Activated CD8-positive, alpha-beta T cell treated with anti-CD3 and anti-CD28 coated beads, Interleukin-2, amount 10 ng/mL, durations not matched to agents 7 days and 5 days (primary cell): ENCODE data around the gene UBE2N. TPM values are rescaled to one million over a fixed set of nuclear protein-coding genes. Genes with fewer than 3 reads are reported as not detected.
A peak's percentile ranks its signal among the peaks of the same experiment; 100 is the strongest.
"Not testable (repeated sequence)": the region's sequence is repeated elsewhere in the genome, so short reads cannot be mapped to it uniquely, and the experiment has no call there.

Source experiments
- ATAC-seq: fragments of 150-1000 bp; cut with Tn5 transposase; one replicate; pipeline ENCODE4 v1.10.0; 2021; ENCODE audit warnings: moderate library complexity
- CTCF ChIA-PET: fragments of 350-600 bp; sonication (Branson Sonifier 250); formaldehyde crosslinking; loops from one replicate; lab custom pipeline; 2021; ENCODE audit warnings: antibody characterized with exemption; lab: Charles Lee
- POLR2A ChIA-PET: fragments of 350-600 bp; sonication (Branson Sonifier 250); formaldehyde crosslinking; loops from one replicate; lab custom pipeline; 2021; ENCODE audit warnings: antibody characterized with exemption; lab: Charles Lee
- DNase-seq: peaks from one replicate; pipeline ENCODE4 v3.0.0-alpha.2; 2020
- H3K27ac Mint-ChIP-seq: one replicate; pipeline ENCODE4 v1.8.0; 2021; ENCODE audit warnings: mild to moderate bottlenecking, mixed read lengths
- H3K27me3 Mint-ChIP-seq: one replicate; pipeline ENCODE4 v1.8.0; 2021; ENCODE audit warnings: low read depth, mixed read lengths
- H3K36me3 Mint-ChIP-seq: one replicate; pipeline ENCODE4 v1.8.0; 2021; ENCODE audit warnings: low read depth, mixed read lengths
- H3K4me1 Mint-ChIP-seq: one replicate; pipeline ENCODE4 v1.8.0; 2021; ENCODE audit warnings: low read depth, mixed read lengths
- H3K4me3 Mint-ChIP-seq: one replicate; pipeline ENCODE4 v1.8.0; 2021; ENCODE audit warnings: mild to moderate bottlenecking, mixed read lengths
- H3K9me3 Mint-ChIP-seq: one replicate; pipeline ENCODE4 v1.8.0; 2022; ENCODE audit warnings: mixed read lengths; ENCODE audit not compliant: insufficient read depth
- total RNA-seq, 2 experiments: library from RNA; stranded (reverse); gene quantifications; one replicate each; pipeline ENCODE4 v1.2.3, GENCODE V29; 2021

The UBE2N gene
- total RNA-seq, 2 experiments from 2014 or later = 183 to 194 TPM

GRCh38 chr12:93442411-93443340, 929 bp upstream of the UBE2N start:
- ChIA-PET POLR2A (interaction anchor here (1.0 to 3.2 kb wide), 9 partner anchors 11 to 659 kb away, joined by 3 to 17 read pairs (median 6); partner anchors contain the start of genes CRADD and MRPL42), CTCF (interaction anchor here (1.1 to 2.4 kb wide), 3 partner anchors 23 to 660 kb away, joined by 3 to 11 read pairs (median 5); no protein-coding TSS in a partner anchor)
- Mint-ChIP-seq H3K4me1 (peaks cover 45% of the 10 kb centered on the region), H3K27me3 (no peaks in the 10 kb centered on the region), H3K4me3 (peak overlapping the region; percentile 91), H3K36me3 (peaks cover 7% of the 10 kb centered on the region), H3K27ac (peak overlapping the region; percentile 99), H3K9me3 (no peaks in the 10 kb centered on the region)
- ATAC-seq (no peak), DNase-seq (no peak)

DNA sequence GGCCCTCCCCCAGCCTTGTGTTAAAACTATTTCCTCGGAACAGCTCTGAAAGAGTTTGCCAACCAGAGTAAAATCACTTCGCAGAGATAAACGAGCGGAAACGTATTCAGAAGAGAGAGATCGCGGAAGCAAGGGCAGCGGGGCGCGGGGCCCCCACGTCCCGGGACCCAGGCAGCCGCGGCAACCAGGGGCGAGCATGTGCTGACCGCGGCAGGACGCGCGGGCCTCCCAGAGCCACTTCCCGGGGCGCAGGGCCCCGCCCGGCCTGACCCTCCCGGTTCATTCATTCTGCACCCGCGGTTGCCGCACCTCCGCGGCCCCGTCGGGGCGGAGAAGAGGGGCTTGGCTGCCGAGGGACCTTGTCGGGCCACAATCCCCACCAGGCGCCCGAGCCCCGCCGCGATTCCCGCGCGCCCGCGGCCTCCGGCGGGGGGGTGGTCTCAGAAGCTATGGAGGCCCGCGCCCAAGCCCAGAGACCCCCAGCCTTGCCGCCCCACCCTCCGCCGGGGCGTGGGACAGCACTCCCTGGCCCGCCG, 598 bp downstream of the UBE2N start:
- DNase-seq = peak; percentile 58
- Mint-ChIP-seq H3K27me3 (no peaks in the 10 kb centered on the region), H3K36me3 (peaks cover 14% of the 10 kb centered on the region), H3K4me1 (peaks cover 55% of the 10 kb centered on the region), H3K4me3 (peak overlapping the region; percentile 89), H3K9me3 (no peaks in the 10 kb centered on the region), H3K27ac (peak overlapping the region; percentile 94)
- ChIA-PET POLR2A (interaction anchor here (0.7 to 3.2 kb wide), 12 partner anchors 10 to 1879 kb away, joined by 3 to 17 read pairs (median 6); partner anchors contain the start of genes CRADD, EEA1 and MRPL42), CTCF (interaction anchor here (0.6 to 2.4 kb wide), 3 partner anchors 21 to 58 kb away, joined by 3 to 11 read pairs (median 4); partner anchors contain the start of gene MRPL42)
- peak; percentile 22 for ATAC-seq

DNA sequence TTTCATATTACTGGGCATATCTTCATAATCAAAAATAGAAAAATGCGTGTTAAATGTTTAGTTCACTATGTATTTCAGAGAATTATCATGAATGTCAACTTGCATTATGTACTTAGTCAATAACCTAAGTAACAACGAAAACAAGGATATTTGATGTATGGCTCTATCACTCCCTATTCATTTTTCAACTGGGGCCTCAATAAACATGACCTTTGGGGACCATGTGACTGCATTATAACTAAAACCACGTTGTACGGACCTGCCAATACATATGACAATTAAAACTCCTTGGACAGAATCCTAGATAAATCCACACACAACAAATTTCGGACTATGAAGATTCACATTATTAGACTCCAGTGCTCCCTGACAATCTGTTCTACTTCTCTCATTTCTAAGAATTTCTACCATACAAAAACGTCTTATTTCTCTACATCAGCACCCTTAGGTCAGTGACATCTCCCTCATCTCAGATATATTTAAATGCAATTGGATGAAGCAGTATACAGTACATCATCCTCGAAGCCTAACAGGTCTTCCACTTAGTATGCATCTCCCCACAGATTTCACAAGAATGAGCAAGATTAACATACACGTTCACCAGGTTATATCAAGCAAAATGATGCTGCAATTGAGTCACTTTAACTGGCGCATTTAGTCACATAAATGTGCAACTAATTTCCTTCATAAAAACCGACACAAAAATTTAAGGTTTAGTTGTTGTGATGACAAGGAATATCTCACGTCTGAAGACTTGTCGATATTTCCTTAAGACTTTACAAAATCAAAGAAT, 1.5 kb downstream of the UBE2N start:
- DNase-seq = no peak
- peaks cover 64% of the 10 kb centered on the region for H3K4me1 Mint-ChIP-seq
- H3K27ac Mint-ChIP-seq = peak overlapping the region; percentile 94
- H3K27me3 Mint-ChIP-seq = no peaks in the 10 kb centered on the region
- CTCF ChIA-PET = interaction anchor here (0.6 to 2.8 kb wide), 3 partner anchors 21 to 58 kb away, joined by 3 to 23 read pairs (median 4); partner anchors contain the start of gene MRPL42
- ATAC-seq = no peak
- no peaks in the 10 kb centered on the region for H3K9me3 Mint-ChIP-seq
- peak overlapping the region; percentile 89 for H3K4me3 Mint-ChIP-seq
- H3K36me3 Mint-ChIP-seq = peaks cover 15% of the 10 kb centered on the region
- POLR2A ChIA-PET = interaction anchor here (0.7 to 3.2 kb wide), 8 partner anchors 9 to 661 kb away, joined by 3 to 17 read pairs (median 6); partner anchors contain the start of genes EEA1 and MRPL42

DNA sequence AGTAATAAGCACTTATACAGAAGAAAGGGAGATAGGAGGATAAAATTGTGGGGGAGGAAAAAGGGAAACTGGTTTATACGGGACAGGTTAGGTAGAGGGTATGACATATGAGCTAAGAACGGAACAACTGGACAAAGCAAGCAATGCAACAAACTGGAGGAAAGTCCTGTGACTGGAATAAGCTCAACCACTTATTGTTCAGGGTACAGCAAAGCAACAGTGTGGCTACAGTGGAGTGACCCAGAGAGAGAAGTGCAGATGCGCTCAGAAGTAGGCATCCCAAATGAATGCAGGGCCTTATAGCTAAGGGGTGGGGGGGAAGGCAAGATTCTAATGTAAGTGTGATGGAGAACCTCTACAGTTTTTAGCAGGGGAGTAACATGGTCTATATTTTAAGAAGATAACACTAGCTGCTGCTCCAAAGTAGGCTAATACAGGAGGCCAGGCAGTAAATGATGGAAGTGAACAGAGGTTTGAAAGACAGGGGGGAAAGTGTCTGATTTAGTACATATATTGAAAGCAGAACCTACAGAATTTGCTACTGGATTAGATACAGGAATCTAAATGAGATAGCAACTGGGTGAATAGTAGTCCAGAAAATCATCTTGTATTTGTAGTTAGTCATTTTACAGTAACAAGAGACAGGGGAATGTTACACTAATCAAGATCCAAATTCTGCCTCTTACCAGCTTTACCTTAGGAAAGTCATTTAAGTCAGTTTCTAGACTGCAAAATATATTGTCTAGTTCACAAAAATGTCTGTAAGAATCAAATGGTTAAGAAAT, 3.3 kb downstream of the UBE2N start:
- ChIA-PET POLR2A (interaction anchor here (0.6 to 1.2 kb wide), 3 partner anchors 24 to 1465 kb away, joined by 3 to 4 read pairs (median 3); no protein-coding TSS in a partner anchor), CTCF (interaction anchor here (0.6 to 4.2 kb wide), 8 partner anchors 10 to 663 kb away, joined by 3 to 24 read pairs (median 3); no protein-coding TSS in a partner anchor)
- Mint-ChIP-seq H3K36me3 (peaks cover 15% of the 10 kb centered on the region), H3K9me3 (no peaks in the 10 kb centered on the region), H3K27me3 (no peaks in the 10 kb centered on the region), H3K4me3 (peak overlapping the region; percentile 53), H3K27ac (peak overlapping the region; percentile 16), H3K4me1 (peaks cover 72% of the 10 kb centered on the region)
- DNase-seq (peak; percentile 26), ATAC-seq (no peak)

DNA sequence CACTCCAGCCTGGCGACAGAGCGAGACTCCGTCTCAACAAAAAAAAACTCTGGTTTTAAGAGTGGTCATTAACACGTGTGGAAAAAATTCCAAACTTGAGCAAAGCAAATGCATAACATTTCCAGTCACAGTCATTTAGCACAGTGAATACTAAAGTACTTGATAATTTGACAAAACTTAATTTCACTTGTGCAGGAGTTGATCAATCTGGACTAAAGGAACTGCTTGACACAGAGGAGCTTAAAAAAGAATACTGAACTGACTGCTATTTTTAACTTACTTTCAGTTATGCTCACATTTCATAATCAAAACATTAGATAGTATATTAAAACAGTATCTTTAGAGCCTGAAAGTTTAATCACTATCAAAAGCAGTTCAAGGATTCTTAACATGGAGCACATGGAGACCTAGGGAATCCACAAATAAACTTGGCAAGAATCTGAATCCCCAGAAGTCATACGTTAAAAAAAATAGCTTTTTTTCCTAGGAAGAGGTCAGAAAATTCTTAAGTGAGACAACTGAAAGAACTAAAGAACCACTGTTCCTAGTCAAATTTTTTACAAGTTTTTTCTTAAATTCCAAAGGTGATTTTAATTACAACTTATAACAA, 7.4 kb downstream of the UBE2N start:
- Mint-ChIP-seq H3K27me3 (no peaks in the 10 kb centered on the region), H3K36me3 (peaks cover 21% of the 10 kb centered on the region), H3K27ac (no peak overlapping the region), H3K4me3 (no peak overlapping the region), H3K9me3 (no peaks in the 10 kb centered on the region), H3K4me1 (peaks cover 63% of the 10 kb centered on the region)
- POLR2A ChIA-PET = interaction anchor here (0.7 kb wide), 1 partner anchor 33 kb away, joined by 3 read pairs; no protein-coding TSS in a partner anchor
- no peak for ATAC-seq
- CTCF ChIA-PET = interaction anchor here (1.0 to 3.3 kb wide), 3 partner anchors 14 to 668 kb away, joined by 3 to 30 read pairs (median 3); no protein-coding TSS in a partner anchor
- no peak for DNase-seq

GRCh38 chr12:93432031-93432430, 9.7 kb downstream of the UBE2N start:
- ChIA-PET POLR2A (interaction anchor here (1.9 kb wide), 1 partner anchor 9 kb away, joined by 10 read pairs; the partner anchor contains the start of gene UBE2N), CTCF (interaction anchor here (3.3 kb wide), 1 partner anchor 12 kb away, joined by 27 read pairs; no protein-coding TSS in a partner anchor)
- H3K9me3 Mint-ChIP-seq, H3K4me3 Mint-ChIP-seq, H3K27me3 Mint-ChIP-seq, H3K27ac Mint-ChIP-seq, DNase-seq, ATAC-seq: not testable (repeated sequence)
- Mint-ChIP-seq H3K4me1 (peaks cover 50% of the 10 kb centered on the region), H3K36me3 (peaks cover 23% of the 10 kb centered on the region)

DNA sequence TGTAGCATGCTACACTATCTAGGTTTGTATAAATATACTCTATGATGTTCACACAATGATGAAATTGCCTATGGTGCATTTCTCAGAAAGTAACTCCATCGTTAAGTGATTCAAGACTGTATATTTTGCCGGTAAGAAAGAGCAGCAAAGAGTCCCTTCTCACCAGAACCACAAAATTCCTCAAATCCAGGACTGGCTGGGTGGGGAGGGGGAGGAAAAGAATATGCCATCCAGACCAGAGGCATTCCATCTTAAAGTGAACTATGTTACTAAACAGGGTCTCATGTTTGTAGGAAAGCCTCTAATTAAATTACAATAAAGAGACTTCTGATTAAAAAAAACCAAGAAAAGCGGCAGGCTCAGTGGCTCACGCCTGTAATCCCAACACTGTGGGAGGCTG, 11.5 kb downstream of the UBE2N start:
- Mint-ChIP-seq H3K4me3 (no peak overlapping the region), H3K27ac (no peak overlapping the region), H3K27me3 (no peaks in the 10 kb centered on the region), H3K9me3 (no peaks in the 10 kb centered on the region), H3K4me1 (peaks cover 50% of the 10 kb centered on the region), H3K36me3 (peaks cover 18% of the 10 kb centered on the region)
- DNase-seq (no peak), ATAC-seq (no peak)
- ChIA-PET CTCF (interaction anchor here (0.6 to 3.3 kb wide), 3 partner anchors 10 to 32 kb away, joined by 5 to 27 read pairs (median 14); no protein-coding TSS in a partner anchor), POLR2A (no interaction called here)

DNA sequence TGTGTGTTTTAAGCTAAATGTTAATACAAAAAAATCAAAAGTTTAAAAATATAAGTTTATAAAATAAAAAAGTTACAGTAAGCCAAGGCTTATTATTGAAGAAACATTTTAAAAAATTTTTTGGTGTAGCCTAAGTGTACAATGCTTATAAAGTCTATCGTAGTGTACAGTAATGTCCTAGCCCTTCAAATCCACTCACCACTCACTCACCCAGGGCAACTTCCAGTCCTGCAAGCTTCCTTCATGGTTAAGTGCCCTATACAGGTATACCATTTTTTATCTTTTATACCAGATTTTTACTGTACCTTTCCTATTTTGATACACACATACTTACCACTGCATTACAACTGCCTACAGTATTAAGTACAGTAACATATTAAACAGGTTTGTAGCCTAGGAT, 11.9 kb downstream of the UBE2N start:
- Mint-ChIP-seq H3K9me3 (no peaks in the 10 kb centered on the region), H3K36me3 (peaks cover 18% of the 10 kb centered on the region), H3K4me3 (no peak overlapping the region), H3K4me1 (peaks cover 52% of the 10 kb centered on the region), H3K27me3 (no peaks in the 10 kb centered on the region), H3K27ac (no peak overlapping the region)
- POLR2A ChIA-PET = no interaction called here
- CTCF ChIA-PET = interaction anchor here (0.6 to 1.2 kb wide), 3 partner anchors 9 to 31 kb away, joined by 3 to 14 read pairs (median 5); no protein-coding TSS in a partner anchor
- ATAC-seq = no peak
- DNase-seq = no peak

- H3K27me3 Mint-ChIP-seq = no peaks in the 10 kb centered on the region
- ChIA-PET POLR2A (no interaction called here), CTCF (interaction anchor here (0.6 to 1.3 kb wide), 4 partner anchors 8 to 31 kb away, joined by 3 to 14 read pairs (median 4); no protein-coding TSS in a partner anchor)
- ATAC-seq = no peak
- H3K9me3 Mint-ChIP-seq = no peaks in the 10 kb centered on the region
- no peak for DNase-seq
- no peak overlapping the region for H3K4me3 Mint-ChIP-seq
- H3K4me1 Mint-ChIP-seq = peaks cover 53% of the 10 kb centered on the region
- H3K27ac Mint-ChIP-seq = no peak overlapping the region
- peaks cover 18% of the 10 kb centered on the region for H3K36me3 Mint-ChIP-seq
Observed at GRCh38 chr12:93429448-93429847, 12.3 kb downstream of the UBE2N start.
